ENCODE data around the gene RARB.

RARB gene

DNA sequence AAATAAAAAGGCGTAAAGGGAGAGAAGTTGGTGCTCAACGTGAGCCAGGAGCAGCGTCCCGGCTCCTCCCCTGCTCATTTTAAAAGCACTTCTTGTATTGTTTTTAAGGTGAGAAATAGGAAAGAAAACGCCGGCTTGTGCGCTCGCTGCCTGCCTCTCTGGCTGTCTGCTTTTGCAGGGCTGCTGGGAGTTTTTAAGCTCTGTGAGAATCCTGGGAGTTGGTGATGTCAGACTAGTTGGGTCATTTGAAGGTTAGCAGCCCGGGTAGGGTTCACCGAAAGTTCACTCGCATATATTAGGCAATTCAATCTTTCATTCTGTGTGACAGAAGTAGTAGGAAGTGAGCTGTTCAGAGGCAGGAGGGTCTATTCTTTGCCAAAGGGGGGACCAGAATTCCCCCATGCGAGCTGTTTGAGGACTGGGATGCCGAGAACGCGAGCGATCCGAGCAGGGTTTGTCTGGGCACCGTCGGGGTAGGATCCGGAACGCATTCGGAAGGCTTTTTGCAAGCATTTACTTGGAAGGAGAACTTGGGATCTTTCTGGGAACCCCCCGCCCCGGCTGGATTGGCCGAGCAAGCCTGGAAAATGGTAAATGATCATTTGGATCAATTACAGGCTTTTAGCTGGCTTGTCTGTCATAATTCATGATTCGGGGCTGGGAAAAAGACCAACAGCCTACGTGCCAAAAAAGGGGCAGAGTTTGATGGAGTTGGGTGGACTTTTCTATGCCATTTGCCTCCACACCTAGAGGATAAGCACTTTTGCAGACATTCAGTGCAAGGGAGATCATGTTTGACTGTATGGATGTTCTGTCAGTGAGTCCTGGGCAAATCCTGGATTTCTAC is at the start of gene RARB:
TSS of gene RARB (plus strand) at position 322 of the 847 bp plus-strand sequence. CDS start at position 791, 469 bp downstream.
- TF ChIP-seq, protein P1, sequence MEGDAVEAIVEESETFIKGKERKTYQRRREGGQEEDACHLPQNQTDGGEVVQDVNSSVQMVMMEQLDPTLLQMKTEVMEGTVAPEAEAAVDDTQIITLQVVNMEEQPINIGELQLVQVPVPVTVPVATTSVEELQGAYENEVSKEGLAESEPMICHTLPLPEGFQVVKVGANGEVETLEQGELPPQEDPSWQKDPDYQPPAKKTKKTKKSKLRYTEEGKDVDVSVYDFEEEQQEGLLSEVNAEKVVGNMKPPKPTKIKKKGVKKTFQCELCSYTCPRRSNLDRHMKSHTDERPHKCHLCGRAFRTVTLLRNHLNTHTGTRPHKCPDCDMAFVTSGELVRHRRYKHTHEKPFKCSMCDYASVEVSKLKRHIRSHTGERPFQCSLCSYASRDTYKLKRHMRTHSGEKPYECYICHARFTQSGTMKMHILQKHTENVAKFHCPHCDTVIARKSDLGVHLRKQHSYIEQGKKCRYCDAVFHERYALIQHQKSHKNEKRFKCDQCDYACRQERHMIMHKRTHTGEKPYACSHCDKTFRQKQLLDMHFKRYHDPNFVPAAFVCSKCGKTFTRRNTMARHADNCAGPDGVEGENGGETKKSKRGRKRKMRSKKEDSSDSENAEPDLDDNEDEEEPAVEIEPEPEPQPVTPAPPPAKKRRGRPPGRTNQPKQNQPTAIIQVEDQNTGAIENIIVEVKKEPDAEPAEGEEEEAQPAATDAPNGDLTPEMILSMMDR (IDR thresholded peaks at IDR 0.05) = no peak
- Histone ChIP-seq H2AFZ (peak within 1 kb of the TSS; percentile 85), H3K9me3 (ENCODE audit: control insufficient read depth, low read length) (no peaks in the 10 kb centered on the region), H3K27ac (peak within 1 kb of the TSS; percentile 75), H3K27me3 (ENCODE audit: control insufficient read depth, insufficient read depth, low read length) (no peaks in the 10 kb centered on the region), H3K4me2 (ENCODE audit: low read length) (peak within 1 kb of the TSS; percentile 73), H3K4me3 (ENCODE audit: low read depth, low read length) (peak within 1 kb of the TSS; percentile 66), H3K4me1 (no peaks in the 10 kb centered on the region), H3K9ac (no peak within 1 kb of the TSS), H3K36me3 (ENCODE audit: control insufficient read depth, insufficient read depth, low read length) (no peaks in the 10 kb centered on the region), H3K79me2 (no peaks in the 10 kb centered on the region)

GRCh38 chr3:25378786-25379311 is 49.2 kb upstream of the RARB start:
- Histone ChIP-seq H3K9ac (no peak overlapping the region), H3K4me1 (no peaks in the 10 kb centered on the region), H3K4me3 (ENCODE audit: low read depth, low read length) (no peak overlapping the region), H2AFZ (no peak overlapping the region), H3K9me3 (ENCODE audit: control insufficient read depth, low read length) (no peaks in the 10 kb centered on the region), H3K79me2 (no peaks in the 10 kb centered on the region), H3K4me2 (ENCODE audit: low read length) (no peak overlapping the region), H3K36me3 (ENCODE audit: control insufficient read depth, insufficient read depth, low read length) (no peaks in the 10 kb centered on the region), H3K27ac (no peak overlapping the region), H3K27me3 (ENCODE audit: control insufficient read depth, insufficient read depth, low read length) (no peaks in the 10 kb centered on the region)
- TF ChIP-seq, protein P1 (IDR thresholded peaks at IDR 0.05) = no peak

GRCh38 chr3:25380222-25380739 is 47.8 kb upstream of the RARB start:
- no peaks in the 10 kb centered on the region for H3K79me2 ChIP-seq
- TF ChIP-seq, protein P1 (IDR thresholded peaks at IDR 0.05) = no peak

GRCh38 chr3:25381083-25381482 is 47.0 kb upstream of the RARB start:
- TF ChIP-seq, protein P1 (IDR thresholded peaks at IDR 0.05) = no peak
- Histone ChIP-seq H3K27ac (no peak overlapping the region), H3K36me3 (ENCODE audit: control insufficient read depth, insufficient read depth, low read length) (no peaks in the 10 kb centered on the region), H3K9me3 (ENCODE audit: control insufficient read depth, low read length) (no peaks in the 10 kb centered on the region), H3K4me1 (no peaks in the 10 kb centered on the region), H2AFZ (no peak overlapping the region), H3K79me2 (no peaks in the 10 kb centered on the region), H3K4me2 (ENCODE audit: low read length) (no peak overlapping the region), H3K27me3 (ENCODE audit: control insufficient read depth, insufficient read depth, low read length) (no peaks in the 10 kb centered on the region), H3K9ac (no peak overlapping the region), H3K4me3 (ENCODE audit: low read depth, low read length) (no peak overlapping the region)

More at GRCh38 chr3:25380222-25380739, 47.8 kb upstream of the RARB start:
- H2AFZ ChIP-seq = no peak overlapping the region
- H3K27me3 ChIP-seq (ENCODE audit: control insufficient read depth, insufficient read depth, low read length) = no peaks in the 10 kb centered on the region
- H3K4me3 ChIP-seq (ENCODE audit: low read depth, low read length) = no peak overlapping the region
- H3K9me3 ChIP-seq (ENCODE audit: control insufficient read depth, low read length) = no peaks in the 10 kb centered on the region
- H3K36me3 ChIP-seq (ENCODE audit: control insufficient read depth, insufficient read depth, low read length) = no peaks in the 10 kb centered on the region
- H3K4me2 ChIP-seq (ENCODE audit: low read length) = no peak overlapping the region
- no peaks in the 10 kb centered on the region for H3K4me1 ChIP-seq
- H3K9ac ChIP-seq = no peak overlapping the region
- no peak overlapping the region for H3K27ac ChIP-seq
